GM10266 (cell line): ENCODE data around the gene TCF7L2.
"Not testable (repeated sequence)": the region's sequence is repeated elsewhere in the genome, so short reads cannot be mapped to it uniquely, and the experiment has no call there.

Experiments
- DNase-seq: peaks from one replicate; pipeline ENCODE4 v3.0.0; 2012; ENCODE audit errors: extremely low spot score
- CTCF ChIP-seq: IDR thresholded peaks from 2 replicates; pipeline ENCODE4 v1.5.1; 2012; ENCODE audit warnings: mild to moderate bottlenecking, low read depth; ENCODE audit not compliant: control insufficient read depth, insufficient read depth; ENCODE audit errors: missing control alignments

TCF7L2 gene

GRCh38 chr10:113060201-113061053 is 110.4 kb downstream of the TCF7L2 start:
- DNase-seq, result no peak
- no peak for TF ChIP-seq CTCF

GRCh38 chr10:113061054-113061430 is 111.0 kb downstream of the TCF7L2 start:
- no peak for DNase-seq
- no peak for TF ChIP-seq CTCF

GRCh38 chr10:113061557-113061956 is 111.5 kb downstream of the TCF7L2 start:
- TF ChIP-seq CTCF, result no peak
- DNase-seq, result no peak

- TF ChIP-seq CTCF, result no peak
- no peak for DNase-seq
Observed at GRCh38 chr10:113063043-113063967, 113.3 kb downstream of the TCF7L2 start.

- no peak for DNase-seq
- no peak for TF ChIP-seq CTCF
Observed at GRCh38 chr10:113064039-113064438, 114.0 kb downstream of the TCF7L2 start.

- not testable (repeated sequence) for DNase-seq
Observed at GRCh38 chr10:113066120-113066519, 116.1 kb downstream of the TCF7L2 start.

GRCh38 chr10:113066561-113067312 is 116.7 kb downstream of the TCF7L2 start:
- DNase-seq, result no peak
- TF ChIP-seq CTCF, result no peak
